ENCODE data around the gene DLL1.
"Not testable (repeated sequence)": the region's sequence is repeated elsewhere in the genome, so short reads cannot be mapped to it uniquely, and the experiment has no call there.

Gene DLL1

GRCh38 chr6:170290296-170291128 lies at the start of gene DLL1:
Gene DLL1, minus strand, starts transcription at chr6:170291078. Its CDS starts 939 bp downstream, at chr6:170290139.
- peak; percentile 53 for DNase-seq

- not testable (repeated sequence) for DNase-seq
Observed at GRCh38 chr6:170335199-170335598, 44.3 kb upstream of the DLL1 start.

DNA sequence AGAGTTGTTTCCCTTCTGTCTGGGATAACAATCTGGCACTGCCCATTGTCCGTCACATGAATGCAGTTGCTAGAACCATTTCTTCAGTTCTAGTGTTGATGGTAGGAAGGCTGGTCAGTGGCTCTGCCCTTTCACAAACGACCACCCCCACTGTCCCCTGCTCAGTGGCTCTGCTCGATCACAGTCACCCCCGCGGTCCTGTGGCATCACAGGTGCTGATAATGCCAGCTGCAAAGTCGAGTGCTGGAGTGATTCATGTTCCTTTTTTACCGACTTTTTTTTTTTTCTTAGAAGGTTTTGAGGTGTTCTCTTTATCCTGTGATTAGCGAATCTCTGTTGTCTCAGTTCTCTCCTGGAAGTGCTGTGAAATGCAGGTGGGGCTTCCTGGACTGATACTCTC lies 38.4 kb upstream of the DLL1 start:
- DNase-seq: no peak

DNA sequence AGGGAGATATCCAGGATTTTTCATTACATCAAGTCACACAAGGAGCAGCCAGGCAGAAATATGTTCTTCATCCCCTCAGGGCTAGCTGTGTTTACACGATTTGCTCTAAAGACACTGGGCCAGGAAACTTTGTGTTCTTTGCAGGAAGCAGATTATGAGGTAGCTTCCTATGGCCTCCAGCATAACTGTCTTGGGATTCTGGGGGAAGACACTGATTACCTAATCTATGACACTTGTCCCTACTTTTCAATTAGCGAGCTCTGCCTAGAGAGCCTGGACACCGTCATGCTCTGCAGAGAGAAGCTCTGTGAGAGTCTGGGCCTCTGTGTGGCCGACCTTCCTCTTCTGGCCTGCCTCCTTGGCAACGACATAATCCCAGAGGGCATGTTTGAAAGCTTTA lies 26.8 kb upstream of the DLL1 start:
- DNase-seq: no peak

GRCh38 chr6:170317076-170317475 lies 26.2 kb upstream of the DLL1 start:
- DNase-seq: no peak

DNA sequence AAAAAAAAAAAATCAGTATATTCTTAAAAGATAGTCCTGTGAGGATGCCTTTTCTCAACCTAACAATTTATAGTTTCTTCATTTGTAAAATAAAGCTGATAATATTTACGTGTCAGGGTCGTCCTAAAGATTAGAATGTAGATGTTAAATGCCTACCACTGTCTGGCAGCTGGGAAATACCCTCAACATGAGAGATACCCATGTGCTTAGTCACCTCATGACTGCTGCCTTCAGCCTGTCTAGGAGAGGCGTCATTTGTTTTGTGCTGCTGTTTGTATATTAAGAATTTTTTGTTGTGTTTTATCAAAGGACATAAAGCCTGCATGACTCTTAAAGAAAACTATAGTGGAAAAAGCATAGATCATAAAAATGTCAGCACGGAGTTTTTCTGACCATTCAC lies 25.2 kb upstream of the DLL1 start:
- DNase-seq: no peak

GRCh38 chr6:170314983-170315382 lies 24.1 kb upstream of the DLL1 start:
- DNase-seq: no peak

GRCh38 chr6:170313716-170314295 lies 22.9 kb upstream of the DLL1 start:
- DNase-seq: no peak

- DNase-seq: no peak
Observed at GRCh38 chr6:170312876-170313275, 22.0 kb upstream of the DLL1 start.

DNA sequence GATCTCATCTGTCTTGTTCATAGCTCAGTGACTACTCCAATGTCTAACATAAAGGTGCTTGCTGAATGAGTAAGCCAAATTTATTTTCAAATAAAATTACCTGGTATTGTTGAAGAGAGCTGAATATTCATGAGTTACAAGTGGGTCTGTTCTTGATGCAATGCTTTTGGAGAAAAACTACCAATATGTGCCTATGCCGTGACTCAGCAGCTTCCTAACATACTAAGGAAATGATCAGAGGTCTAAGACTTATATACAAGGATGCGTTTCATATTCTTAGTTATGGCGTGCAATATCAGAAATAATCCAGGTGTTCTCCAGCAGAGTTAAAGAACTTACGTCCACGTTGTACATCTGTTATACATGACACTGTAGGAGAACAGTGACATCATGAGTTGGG lies 20.8 kb upstream of the DLL1 start:
- no peak for DNase-seq

- no peak for DNase-seq
Observed at GRCh38 chr6:170308761-170309160, 17.9 kb upstream of the DLL1 start.

DNA sequence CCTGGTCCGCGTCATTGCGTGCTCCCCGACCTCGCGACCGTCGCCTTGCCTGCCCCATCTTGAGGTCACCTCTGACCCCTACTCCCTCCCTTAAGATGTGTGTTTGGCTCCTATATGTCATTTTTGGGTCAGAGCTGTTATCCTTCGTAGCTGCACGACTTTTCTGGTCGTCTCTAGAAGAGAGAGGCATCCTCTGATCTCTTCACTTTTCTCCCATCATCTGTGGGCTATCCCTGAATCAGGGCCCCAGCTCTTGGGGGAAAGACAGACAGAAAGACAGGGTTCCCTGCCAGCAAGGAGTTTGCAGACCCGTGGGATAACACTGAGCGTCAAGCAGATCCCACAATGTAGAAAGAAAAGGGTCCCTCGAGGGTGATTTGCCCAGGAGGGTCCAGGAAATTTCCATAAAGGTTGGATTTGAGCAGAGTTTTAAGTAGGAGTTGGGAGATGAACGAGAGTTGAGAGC lies 16.2 kb upstream of the DLL1 start:
- no peak for DNase-seq

- DNase-seq: peak; percentile 95
Observed at GRCh38 chr6:170306324-170307079, 15.6 kb upstream of the DLL1 start, which contains the start of gene FAM120B. Gene FAM120B, plus strand, starts transcription at chr6:170306758. Its CDS starts 10,633 bp downstream, at chr6:170317391.

DNA sequence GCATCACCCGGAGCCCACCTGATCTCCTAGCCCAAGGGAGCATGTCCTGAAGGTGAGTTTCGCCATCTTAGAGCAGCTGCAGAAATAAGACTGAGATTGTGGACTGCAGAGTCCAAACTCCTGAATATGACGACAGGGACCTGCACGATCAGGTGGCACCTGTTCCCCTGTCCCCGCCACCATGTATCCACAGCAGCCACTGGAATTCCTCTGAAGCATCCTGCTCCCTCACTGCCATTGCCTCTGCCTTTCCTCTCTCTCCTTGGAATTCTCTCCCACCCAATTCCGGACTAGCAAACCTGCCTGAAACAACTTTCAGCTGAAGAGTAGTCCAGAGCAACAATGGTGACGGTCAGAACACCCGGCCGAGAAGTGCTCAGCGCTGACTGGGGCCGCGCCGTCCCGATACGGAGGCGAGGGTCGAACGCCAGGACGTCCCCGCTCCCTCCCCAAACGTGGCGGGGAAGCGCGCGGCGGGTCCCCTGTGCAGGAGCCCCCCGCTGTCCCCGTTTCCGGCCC lies 15.0 kb upstream of the DLL1 start:
- no peak for DNase-seq

DNA sequence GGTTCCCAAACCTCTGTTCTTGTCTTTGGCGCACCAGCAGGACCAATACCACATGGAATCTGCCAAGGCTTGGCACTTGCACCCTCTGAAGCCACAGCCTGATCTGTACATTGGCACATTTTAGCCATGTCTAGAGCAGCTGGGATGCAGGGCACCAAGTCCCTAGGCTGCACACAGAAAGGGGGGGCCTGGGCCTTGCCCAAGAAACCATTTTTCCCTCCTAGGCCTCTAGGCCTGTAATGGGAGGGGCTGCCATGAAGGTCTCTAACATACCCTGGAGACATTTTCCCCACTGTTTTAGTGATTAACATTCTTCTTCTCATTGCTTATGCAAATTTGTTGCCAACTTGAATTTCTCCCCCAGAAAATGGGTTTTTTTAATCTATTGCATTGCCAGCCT lies 10.3 kb upstream of the DLL1 start:
- DNase-seq: no peak

DNA sequence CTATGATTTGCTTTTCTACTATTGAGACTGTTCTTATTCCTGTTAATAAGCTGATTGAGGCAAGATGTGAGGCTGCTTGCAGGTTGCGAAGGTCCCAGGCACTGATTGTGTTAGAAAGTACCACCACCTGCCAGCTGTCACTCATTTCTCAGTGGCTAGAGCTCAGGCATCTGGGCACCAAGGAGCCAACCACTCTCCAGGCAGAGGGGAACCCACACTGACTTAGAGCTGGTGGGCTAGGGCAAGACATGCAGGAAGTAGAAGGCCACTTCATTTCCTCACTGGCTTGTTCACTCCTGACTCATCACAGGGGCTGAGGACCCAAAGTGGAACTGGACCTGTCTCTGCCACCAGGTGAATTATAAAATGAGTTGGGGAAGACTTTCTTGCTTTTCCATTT lies 7.8 kb upstream of the DLL1 start:
- DNase-seq: no peak

DNA sequence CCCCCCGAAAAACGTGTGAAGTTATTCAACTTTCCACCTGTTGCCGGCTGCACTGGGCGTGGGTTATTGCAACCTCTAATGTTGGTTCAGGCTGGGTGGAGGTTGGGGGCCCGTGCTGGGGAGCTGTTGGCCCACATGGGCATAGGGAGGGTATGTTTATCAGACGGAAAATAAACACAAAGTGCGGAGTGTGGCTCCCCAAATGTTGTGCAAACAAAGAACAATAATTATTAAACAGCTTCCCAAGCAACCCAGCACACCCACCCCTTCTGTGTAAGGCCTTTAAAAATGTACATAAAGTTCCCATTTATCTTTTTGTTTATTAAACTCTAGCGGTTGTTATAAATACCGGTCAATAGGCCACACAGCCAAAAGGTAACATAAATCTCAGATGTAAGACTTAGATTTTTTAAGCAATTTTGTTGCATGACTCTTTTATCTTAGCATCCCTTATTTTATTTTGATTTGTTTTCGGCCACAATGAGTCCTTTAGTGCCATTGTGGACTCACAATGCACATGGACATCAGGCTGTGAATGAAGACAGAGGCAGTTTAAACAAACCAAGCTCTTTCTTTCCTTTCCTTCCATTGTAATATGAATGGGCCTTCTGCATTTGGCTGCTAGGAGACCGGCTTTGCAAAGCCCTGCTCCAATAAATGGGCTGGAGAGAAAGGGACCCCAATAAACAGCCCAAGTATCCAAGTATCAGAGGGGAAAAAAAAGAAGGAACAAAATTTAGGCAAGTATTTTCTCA lies 6.9 kb upstream of the DLL1 start:
- DNase-seq: no peak

GRCh38 chr6:170296746-170297575 lies 6.1 kb upstream of the DLL1 start:
- DNase-seq: no peak

DNA sequence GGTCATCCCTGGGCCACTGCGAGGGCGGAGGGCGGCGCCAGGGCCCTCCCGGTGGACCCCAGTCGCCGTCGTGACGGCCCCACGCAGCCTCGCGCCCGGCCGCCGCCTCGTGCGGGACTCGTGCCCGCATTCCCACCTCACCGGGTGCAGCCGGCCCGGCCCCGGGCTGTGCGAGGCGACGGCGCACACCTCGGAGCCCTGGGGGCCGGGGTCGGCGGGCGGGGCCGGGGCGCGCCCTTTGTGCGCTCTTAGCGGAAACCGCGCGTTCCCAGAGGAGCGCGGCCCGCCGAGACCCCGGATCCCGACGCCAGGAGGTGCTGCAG lies 5.5 kb upstream of the DLL1 start:
- no peak for DNase-seq

- DNase-seq: no peak
Observed at GRCh38 chr6:170295510-170296422, 4.9 kb upstream of the DLL1 start.

All from stimulated activated CD8-positive, alpha-beta memory T cell treated with anti-CD3 and anti-CD28 coated beads, Interleukin-4, amount 100 ng/mL, for 48 hours (primary cell).